HepG2 (cell line): ENCODE data around the gene SLC20A1.

ENCODE experiments used
- AGO1 ChIP-seq: fragments of 200-400 bp; formaldehyde crosslinking; IDR thresholded peaks from 2 replicates; pipeline ENCODE4 v1.6.1; 2017; ENCODE audit warnings: mild to moderate bottlenecking, low read depth, low read length, moderate library complexity; ENCODE audit not compliant: poor library complexity, severe bottlenecking
- EEA1 ChIP-seq: sonication (generic); formaldehyde crosslinking; IDR thresholded peaks from 2 replicates; pipeline ENCODE4 v1.5.1; 2020; ENCODE audit warnings: mild to moderate bottlenecking, missing genetic modification reagents, borderline replicate concordance
- EZH2 ChIP-seq: conservative IDR thresholded peaks from 2 replicates; pipeline ENCODE4 v1.6.1; 2012; ENCODE audit warnings: mild to moderate bottlenecking, low read depth, low read length, moderate library complexity
- GTF2F1 ChIP-seq: fragments of 150-350 bp; IDR thresholded peaks from 2 replicates; pipeline ENCODE4 v1.6.1; 2014; ENCODE audit warnings: low read length
- HMG20A ChIP-seq: IDR thresholded peaks from 2 replicates; pipeline ENCODE4 v1.6.1; 2016; ENCODE audit warnings: borderline replicate concordance
- SP2 ChIP-seq: sonication (generic); formaldehyde crosslinking; IDR thresholded peaks from 2 replicates; pipeline ENCODE4 v1.5.1; 2020; ENCODE audit warnings: mild to moderate bottlenecking, missing genetic modification reagents
- ZNF383 ChIP-seq: sonication (generic); formaldehyde crosslinking; IDR thresholded peaks from 2 replicates; pipeline ENCODE4 v1.4.0; 2020; ENCODE audit warnings: missing genetic modification reagents, mild to moderate bottlenecking, borderline replicate concordance
- TF ChIP-seq, protein P1 (sequence below): sonication (generic); formaldehyde crosslinking; IDR thresholded peaks from 2 replicates; pipeline ENCODE4 v1.5.0; 2020; ENCODE audit warnings: mild to moderate bottlenecking, missing genetic modification reagents, moderate library complexity

DNA sequence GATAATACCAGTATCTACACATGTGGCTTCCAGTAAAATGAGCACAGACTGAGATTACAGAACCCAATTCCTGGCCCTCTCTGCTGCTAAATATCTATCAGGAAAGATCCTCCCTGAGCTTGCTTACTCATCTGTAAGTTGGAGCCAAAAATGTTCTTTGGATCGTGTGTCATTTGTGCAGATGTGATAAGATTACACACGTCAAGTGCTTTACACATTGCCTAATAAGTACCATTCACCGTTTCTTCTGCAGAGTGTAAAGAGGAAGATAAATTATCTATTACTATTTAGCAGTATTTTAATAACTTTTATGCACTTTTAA is 23.2 kb upstream of the SLC20A1 start:
- TF ChIP-seq SP2 (CRISPR knock-in tag) (no peak), HMG20A (no peak), ZNF383 (no peak), EEA1 (CRISPR knock-in tag) (no peak), GTF2F1 (no peak), AGO1 (no peak), EZH2 (no peak)
- TF ChIP-seq, protein P1, sequence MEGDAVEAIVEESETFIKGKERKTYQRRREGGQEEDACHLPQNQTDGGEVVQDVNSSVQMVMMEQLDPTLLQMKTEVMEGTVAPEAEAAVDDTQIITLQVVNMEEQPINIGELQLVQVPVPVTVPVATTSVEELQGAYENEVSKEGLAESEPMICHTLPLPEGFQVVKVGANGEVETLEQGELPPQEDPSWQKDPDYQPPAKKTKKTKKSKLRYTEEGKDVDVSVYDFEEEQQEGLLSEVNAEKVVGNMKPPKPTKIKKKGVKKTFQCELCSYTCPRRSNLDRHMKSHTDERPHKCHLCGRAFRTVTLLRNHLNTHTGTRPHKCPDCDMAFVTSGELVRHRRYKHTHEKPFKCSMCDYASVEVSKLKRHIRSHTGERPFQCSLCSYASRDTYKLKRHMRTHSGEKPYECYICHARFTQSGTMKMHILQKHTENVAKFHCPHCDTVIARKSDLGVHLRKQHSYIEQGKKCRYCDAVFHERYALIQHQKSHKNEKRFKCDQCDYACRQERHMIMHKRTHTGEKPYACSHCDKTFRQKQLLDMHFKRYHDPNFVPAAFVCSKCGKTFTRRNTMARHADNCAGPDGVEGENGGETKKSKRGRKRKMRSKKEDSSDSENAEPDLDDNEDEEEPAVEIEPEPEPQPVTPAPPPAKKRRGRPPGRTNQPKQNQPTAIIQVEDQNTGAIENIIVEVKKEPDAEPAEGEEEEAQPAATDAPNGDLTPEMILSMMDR, result no peak
